ENCODE results near the gene HK1.
"Not testable (repeated sequence)": the region's sequence is repeated elsewhere in the genome, so short reads cannot be mapped to it uniquely, and the experiment has no call there.

Gene HK1

GRCh38 chr10:69419744-69420126 is 141.4 kb downstream of the HK1 start:
- no peak for DNase-seq (ENCODE audit: low spot score)

- DNase-seq (ENCODE audit: low spot score) = no peak
Measured at GRCh38 chr10:69421611-69422308, 143.5 kb downstream of the HK1 start.

DNA sequence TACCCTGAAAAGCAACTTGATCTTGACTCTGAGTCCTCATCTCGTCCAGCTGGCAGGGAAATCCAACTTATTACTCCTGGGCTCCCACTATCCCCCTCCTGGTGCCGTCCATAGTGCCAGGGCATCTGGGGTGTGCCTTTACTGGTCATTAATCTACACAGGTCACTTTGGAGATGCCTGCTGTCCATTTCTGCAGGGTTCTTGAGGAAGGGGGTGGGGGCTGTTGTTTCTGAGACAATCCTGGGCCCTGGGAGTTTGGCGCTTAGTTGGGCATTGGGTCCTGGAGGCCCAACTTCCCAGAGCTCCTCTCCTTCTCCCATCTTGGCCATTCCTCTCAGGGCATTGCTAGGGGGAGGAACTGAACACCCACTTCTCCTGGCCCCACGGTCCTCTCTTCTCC is 144.4 kb downstream of the HK1 start:
- no peak for DNase-seq (ENCODE audit: low spot score)

DNA sequence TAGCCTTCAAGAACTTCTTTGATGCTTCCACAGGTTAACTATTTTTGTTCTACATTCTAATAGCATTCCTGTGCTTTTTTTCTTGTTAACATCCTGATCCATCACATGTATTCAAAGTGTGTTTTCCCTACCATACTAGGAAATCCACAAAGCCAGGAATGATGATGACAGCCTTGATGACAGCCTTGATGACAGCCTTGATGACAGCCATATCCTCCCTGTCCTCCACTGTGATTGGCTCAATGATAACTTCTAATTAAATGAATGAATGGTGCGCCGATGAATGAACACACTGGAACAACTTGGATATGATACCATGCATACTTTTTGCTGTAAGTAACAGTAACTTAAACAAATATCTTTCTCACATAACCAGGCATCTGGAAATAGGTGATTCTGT is 146.7 kb downstream of the HK1 start:
- DNase-seq (ENCODE audit: low spot score) = no peak

GRCh38 chr10:69425511-69426298 is 147.4 kb downstream of the HK1 start:
- DNase-seq (ENCODE audit: low spot score) = no peak

DNA sequence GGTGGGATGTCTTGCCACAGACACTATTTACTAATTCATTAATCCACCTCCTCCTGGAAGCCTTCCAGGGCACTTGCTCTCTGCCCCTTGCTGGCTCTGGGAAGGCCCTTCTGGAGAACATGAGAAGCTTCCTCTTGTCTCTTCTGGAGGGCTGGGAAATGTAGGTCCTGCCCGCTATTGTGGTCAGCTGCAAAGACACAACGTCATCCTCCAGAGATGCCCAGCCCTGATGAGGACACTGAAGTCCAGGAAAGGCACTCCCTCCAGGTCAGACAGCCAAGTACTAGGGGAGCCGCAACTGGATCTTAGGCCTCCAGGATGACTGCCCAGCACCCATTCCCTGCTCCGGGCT is 148.1 kb downstream of the HK1 start:
- DNase-seq (ENCODE audit: low spot score) = no peak

- DNase-seq (ENCODE audit: low spot score) = no peak
Measured at GRCh38 chr10:69428165-69428564, 149.9 kb downstream of the HK1 start.

- DNase-seq (ENCODE audit: low spot score) = no peak
Measured at GRCh38 chr10:69434169-69434568, 155.9 kb downstream of the HK1 start.

DNA sequence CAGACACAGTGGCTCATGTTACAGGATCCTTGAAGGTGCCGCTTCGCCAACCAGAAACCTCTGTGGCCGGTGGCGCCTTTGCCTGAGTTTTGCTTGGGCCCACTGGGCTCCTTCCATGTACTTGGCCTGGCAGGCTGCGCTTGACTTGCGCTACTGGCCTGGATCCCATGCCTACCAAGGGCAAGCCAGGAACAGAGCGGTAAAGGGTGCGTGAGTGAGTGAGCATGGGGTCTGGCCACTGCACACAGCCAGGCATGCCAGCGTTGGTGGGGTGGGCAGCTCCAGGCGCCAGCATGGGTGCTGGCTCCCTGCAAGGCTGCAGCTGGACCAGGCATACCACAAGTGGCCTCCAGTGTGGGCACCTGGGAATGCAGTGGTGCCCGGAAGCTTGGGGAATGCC is 156.6 kb downstream of the HK1 start:
- DNase-seq (ENCODE audit: low spot score) = no peak

DNA sequence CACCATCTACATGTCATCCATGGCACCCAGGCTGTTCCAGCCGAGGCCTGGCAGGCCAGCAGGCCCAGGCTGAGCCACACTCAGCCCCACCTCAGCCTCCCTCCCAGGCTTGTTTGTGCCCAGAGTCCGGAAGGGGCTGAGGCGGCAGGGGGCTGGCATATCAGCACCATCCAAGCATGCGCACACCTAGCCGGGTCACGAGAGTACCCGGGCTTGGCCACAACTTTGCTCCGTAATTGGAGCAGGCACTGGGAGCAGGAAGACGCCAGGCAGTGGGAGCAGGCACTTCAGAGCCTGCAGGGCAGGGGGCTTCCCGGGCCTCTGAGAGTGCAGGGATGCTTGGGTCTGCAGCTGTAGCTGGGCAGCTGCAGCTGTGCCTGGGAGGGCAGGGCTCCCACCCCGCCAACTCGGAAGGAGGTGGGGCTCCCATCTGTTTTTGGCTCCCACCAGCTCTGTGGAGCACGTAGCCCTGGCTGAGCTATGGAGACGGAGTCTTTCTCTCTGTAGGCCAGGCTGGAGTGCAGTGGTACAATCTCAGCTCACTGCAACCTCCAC is 157.7 kb downstream of the HK1 start:
- DNase-seq (ENCODE audit: low spot score) = no peak

DNA sequence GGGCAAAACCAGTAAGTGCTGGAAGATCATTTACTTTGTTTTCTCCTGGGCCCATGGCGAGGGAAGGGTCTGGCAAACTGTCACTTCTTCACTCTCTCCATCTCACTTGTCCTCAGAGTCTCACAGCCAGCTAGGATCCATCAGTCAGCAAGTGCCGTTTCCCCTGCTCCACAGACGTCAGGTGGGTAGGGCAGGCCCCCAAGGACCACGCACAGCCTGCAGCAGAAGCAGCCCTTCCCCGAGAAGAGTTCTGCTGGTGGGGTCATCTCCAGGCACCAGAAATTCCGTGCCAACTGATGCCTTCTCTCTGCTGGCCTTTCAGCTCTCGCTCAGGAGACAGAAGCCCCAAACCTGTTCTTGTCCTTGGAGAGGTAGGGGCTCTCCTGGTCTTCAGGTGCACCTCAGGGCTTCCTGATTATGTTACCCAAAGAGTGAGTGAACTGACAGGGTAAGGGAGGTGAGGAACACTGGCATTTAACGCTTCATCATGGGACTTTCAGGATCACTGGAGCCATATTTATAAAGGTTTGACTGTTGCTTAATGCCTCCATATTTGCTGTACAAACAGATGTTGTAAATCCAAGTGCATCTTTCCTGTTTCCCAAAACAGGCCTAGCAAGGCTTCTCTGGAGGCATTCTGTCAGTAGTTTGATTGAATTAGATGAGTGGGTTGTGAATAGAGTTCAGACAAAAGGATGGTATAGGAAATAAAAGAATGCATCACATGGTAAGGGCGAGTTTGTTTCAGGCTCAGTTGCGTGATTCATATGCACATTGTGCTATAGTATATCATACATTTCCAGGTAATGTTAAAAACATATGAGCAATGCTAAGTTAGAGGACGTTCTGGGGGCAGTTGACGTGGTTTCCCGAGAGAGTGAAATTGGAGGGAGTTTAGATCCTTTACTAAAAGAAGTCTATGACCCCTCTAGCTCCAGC is 159.3 kb downstream of the HK1 start:
- no peak for DNase-seq (ENCODE audit: low spot score)

- no peak for DNase-seq (ENCODE audit: low spot score)
Measured at GRCh38 chr10:69438536-69439349, 160.4 kb downstream of the HK1 start.

DNA sequence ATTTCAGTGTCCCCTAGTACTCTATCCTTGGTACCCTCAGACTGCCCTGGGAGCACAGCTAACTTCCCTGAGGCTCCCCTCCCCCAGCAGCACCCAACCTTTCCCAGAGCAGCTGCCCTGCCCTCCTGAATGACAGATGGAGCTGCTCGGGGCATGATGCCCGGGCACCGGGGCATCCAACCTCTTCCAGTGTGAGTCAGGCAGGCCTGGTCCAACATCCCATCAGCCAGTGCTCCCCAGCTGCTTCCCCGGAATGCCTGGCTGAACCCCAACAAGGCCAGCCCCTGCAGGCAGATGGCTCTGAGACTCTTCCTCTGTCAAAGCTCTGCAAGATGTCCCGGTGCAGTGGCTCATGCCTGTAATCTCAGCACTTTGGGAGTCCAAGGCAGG is 161.0 kb downstream of the HK1 start:
- DNase-seq (ENCODE audit: low spot score) = no peak

GRCh38 chr10:69439813-69440506 is 161.7 kb downstream of the HK1 start:
- no peak for DNase-seq (ENCODE audit: low spot score)

GRCh38 chr10:69443354-69443753 is 165.1 kb downstream of the HK1 start:
- DNase-seq (ENCODE audit: low spot score) = no peak

- DNase-seq (ENCODE audit: low spot score) = no peak
Measured at GRCh38 chr10:69445041-69445440, 166.7 kb downstream of the HK1 start.

DNA sequence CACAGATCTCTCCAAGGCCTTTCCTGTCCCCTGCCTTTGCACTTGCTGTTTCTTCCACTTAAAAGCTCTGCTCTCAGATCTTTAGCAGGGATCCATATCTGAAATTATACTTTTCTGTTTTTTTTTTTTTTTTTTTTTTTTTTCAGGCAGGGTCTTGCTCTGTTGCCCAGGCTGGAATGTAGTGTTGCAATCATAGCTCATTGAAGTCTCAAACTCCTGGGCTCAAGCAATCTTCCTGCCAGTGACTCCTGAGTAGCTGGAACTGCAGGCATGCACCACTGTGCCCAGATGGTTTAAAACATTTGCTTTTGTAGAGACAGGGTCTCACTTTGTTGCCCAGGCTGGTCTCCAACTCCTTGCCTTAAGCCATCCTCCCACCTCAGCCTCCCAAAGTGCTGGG is 167.9 kb downstream of the HK1 start:
- DNase-seq (ENCODE audit: low spot score) = no peak

- DNase-seq (ENCODE audit: low spot score) = peak; percentile 38
Measured at GRCh38 chr10:69446650-69447151, 168.4 kb downstream of the HK1 start.

GRCh38 chr10:69449841-69450240 is 171.5 kb downstream of the HK1 start:
- DNase-seq (ENCODE audit: low spot score) = no peak

DNA sequence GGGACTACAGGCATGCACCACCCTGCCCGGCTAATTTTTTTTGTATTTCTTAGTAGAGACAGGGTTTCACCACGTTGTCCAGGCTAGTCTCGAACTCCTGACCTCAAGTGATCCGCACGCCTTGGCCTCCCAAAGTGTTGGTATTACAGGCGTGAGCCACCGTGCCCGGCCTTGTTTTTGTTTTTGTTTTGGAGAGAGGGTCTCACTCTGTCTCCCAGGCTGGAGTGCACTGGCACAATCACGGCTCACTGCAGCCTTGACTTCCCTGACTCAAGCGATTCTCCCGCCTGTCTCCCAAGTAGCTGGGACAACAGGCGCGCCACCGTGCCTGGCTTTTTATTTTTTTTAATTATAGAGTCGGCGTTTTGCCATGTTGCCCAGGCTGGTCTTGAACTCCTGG is 172.1 kb downstream of the HK1 start:
- DNase-seq (ENCODE audit: low spot score) = not testable (repeated sequence)

Measured in COLO829 (cell line).